Breast epithelium (tissue), 3 donors: Measurements from ENCODE around the gene OR10H1.

ENCODE experiments used
- POLR2A ChIP-seq: fragments of 450-650 bp; IDR thresholded peaks from one replicate; pipeline ENCODE4 v1.6.1; 2016; ENCODE audit warnings: antibody characterized with exemption, mild to moderate bottlenecking, moderate library complexity
- TF ChIP-seq, protein P1 (sequence below), 3 donors: fragments of 450-650 bp; IDR thresholded peaks; one replicate each; pipeline ENCODE4 v1.5.1; 2016 to 2017; ENCODE audit warnings: antibody characterized with exemption in 3 of 3, mild to moderate bottlenecking in 3 of 3, moderate library complexity in 3 of 3

DNA sequence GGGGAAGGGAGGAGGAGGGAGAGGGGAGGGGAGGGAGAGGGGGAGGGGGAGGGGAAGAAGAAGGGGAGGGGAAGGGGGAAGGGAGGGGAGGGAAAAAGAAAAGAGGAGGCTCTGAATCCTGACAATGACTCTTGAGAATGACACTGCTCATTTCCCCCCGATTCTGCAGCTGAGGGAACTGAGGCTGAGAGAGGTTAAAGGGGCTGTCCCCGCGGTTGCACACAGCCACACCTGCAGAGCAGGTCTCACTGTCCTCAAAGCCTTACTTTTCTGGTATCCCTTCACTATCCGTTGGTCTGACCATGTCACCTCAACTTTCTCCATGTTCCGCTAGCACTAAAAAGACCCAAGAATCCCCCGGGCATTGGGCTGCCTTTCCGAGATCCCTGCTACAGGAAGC, 47.0 kb upstream of the OR10H1 start:
- TF ChIP-seq, protein P1, sequence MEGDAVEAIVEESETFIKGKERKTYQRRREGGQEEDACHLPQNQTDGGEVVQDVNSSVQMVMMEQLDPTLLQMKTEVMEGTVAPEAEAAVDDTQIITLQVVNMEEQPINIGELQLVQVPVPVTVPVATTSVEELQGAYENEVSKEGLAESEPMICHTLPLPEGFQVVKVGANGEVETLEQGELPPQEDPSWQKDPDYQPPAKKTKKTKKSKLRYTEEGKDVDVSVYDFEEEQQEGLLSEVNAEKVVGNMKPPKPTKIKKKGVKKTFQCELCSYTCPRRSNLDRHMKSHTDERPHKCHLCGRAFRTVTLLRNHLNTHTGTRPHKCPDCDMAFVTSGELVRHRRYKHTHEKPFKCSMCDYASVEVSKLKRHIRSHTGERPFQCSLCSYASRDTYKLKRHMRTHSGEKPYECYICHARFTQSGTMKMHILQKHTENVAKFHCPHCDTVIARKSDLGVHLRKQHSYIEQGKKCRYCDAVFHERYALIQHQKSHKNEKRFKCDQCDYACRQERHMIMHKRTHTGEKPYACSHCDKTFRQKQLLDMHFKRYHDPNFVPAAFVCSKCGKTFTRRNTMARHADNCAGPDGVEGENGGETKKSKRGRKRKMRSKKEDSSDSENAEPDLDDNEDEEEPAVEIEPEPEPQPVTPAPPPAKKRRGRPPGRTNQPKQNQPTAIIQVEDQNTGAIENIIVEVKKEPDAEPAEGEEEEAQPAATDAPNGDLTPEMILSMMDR (IDR thresholded peaks at IDR 0.05), result no peak
- TF ChIP-seq POLR2A, result no peak
